Fibroblast of pulmonary artery (primary cell): ENCODE data around the gene NUMB.

Experiments used
- DNase-seq: peaks from one replicate; pipeline ENCODE4 v3.0.0-alpha.2; 2010; ENCODE audit warnings: low read depth
- H3K4me3 ChIP-seq: replicated peaks from 2 replicates; pipeline ENCODE4 v1.5.1; 2011; ENCODE audit warnings: low read depth, mild to moderate bottlenecking, control low read depth, low read length, moderate library complexity
- TF ChIP-seq, protein P1 (sequence below): IDR thresholded peaks from 2 replicates; pipeline ENCODE4 v1.5.1; 2011; ENCODE audit warnings: mild to moderate bottlenecking, control low read depth, low read length, inconsistent platforms; ENCODE audit errors: missing control alignments

NUMB gene

GRCh38 chr14:73253323-73253610 lies 205.1 kb downstream of the NUMB start:
- H3K4me3 ChIP-seq = no peak overlapping the region
- TF ChIP-seq, protein P1, sequence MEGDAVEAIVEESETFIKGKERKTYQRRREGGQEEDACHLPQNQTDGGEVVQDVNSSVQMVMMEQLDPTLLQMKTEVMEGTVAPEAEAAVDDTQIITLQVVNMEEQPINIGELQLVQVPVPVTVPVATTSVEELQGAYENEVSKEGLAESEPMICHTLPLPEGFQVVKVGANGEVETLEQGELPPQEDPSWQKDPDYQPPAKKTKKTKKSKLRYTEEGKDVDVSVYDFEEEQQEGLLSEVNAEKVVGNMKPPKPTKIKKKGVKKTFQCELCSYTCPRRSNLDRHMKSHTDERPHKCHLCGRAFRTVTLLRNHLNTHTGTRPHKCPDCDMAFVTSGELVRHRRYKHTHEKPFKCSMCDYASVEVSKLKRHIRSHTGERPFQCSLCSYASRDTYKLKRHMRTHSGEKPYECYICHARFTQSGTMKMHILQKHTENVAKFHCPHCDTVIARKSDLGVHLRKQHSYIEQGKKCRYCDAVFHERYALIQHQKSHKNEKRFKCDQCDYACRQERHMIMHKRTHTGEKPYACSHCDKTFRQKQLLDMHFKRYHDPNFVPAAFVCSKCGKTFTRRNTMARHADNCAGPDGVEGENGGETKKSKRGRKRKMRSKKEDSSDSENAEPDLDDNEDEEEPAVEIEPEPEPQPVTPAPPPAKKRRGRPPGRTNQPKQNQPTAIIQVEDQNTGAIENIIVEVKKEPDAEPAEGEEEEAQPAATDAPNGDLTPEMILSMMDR = no peak

DNA sequence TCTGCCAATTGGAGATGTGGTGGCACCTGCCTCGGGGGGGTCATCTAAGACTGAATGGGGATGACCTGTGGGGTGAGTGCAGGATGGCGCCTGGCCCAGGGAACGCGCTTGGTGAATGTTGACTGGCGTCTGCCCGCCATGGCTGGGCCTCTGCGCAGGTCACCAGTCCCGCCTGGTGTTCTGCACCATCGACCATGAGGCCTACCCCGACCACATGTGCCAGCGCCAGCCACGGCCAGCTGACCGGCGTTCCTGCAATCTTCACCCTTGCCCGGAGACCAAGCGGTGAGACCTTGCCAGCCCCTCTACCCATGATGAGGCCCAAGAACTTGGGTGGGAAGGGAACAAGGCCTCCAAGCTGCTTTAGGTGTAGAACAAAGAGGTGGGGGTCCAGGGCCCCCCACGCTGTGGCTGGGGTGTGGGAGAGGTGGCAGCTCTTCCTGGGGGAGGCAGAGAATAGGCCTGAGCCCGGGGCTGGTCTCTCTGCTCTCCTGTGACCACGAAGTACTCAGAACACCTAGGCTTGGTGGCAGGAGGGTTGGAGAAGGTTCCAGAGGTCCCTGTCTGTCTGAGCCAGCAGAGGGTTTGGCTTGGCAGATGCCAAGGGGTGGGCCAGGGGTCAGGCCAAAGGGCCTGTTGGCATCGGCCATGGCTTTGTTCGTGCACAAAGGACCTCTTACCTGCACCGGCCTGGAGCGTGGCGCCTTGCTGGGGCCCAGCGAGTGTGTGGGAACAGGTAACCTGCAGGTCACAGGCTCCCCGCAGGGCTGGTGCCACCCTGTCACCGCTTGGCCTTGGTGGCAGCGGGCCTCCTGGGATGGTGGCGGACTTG lies 205.6 kb downstream of the NUMB start:
- TF ChIP-seq, protein P1 = no peak
- DNase-seq = no peak
- H3K4me3 ChIP-seq = no peak overlapping the region

More at GRCh38 chr14:73253323-73253610, 205.1 kb downstream of the NUMB start:
- DNase-seq = no peak

DNA sequence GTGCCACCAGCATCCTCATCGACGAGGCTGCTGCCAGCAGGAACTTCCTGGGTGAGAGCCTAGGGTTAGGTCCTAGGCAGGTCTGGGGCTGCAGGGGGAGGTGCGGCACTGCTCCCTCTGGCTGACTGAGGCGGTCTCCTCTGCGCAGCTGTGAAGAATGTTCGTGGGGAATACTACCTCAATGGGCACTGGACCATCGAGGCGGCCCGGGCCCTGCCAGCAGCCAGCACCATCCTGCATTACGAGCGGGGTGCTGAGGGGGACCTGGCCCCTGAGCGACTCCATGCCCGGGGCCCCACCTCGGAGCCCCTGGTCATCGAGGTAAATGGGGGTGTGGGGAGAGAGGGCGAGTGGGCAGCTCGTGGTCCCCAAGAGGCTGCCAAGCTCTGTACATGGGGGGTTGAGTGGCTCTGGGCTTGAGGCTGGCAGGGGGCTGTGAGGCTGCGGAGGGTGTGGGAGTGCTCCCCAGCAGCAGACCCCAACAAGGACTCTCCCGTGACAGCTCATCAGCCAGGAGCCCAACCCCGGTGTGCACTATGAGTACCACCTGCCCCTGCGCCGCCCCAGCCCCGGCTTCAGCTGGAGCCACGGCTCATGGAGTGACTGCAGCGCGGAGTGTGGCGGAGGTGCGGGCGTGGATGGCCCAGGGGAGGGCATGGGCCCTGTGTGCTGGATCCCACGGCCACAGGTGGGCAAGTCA lies 206.7 kb downstream of the NUMB start:
- TF ChIP-seq, protein P1 = no peak
- no peak for DNase-seq
- H3K4me3 ChIP-seq = no peak overlapping the region

GRCh38 chr14:73250781-73251500 lies 207.4 kb downstream of the NUMB start:
- DNase-seq = no peak
- TF ChIP-seq, protein P1 = no peak
- H3K4me3 ChIP-seq = no peak overlapping the region

- TF ChIP-seq, protein P1 = no peak
- H3K4me3 ChIP-seq = no peak overlapping the region
- no peak for DNase-seq
Measured at GRCh38 chr14:73250317-73250713, 208.0 kb downstream of the NUMB start.

GRCh38 chr14:73249564-73250316 lies 208.6 kb downstream of the NUMB start:
- no peak overlapping the region for H3K4me3 ChIP-seq
- TF ChIP-seq, protein P1 = no peak
- DNase-seq = no peak
